Hepatocyte (in vitro differentiated cells): ENCODE measurements around the gene CUX1. TPM values are rescaled to one million over a fixed set of nuclear protein-coding genes. Genes with fewer than 3 reads are reported as not detected.

Experiments
- DNase-seq: peaks from one replicate; pipeline ENCODE4 v3.0.0-alpha.2; 2016; ENCODE audit warnings: low spot score
- H2AFZ ChIP-seq: fragments of 200-600 bp; sonication (generic); 2 replicates; pipeline ENCODE4 v1.6.0; 2016; ENCODE audit warnings: antibody characterized with exemption, mild to moderate bottlenecking
- H3K27ac ChIP-seq: fragments of 200-600 bp; sonication (generic); 2 replicates; pipeline ENCODE4 v1.5.1; 2016; ENCODE audit warnings: mild to moderate bottlenecking
- H3K27me3 ChIP-seq: fragments of 200-600 bp; sonication (generic); 2 replicates; pipeline ENCODE4 v1.6.1; 2016
- H3K36me3 ChIP-seq: fragments of 200-600 bp; sonication (generic); replicated peaks from 2 replicates; pipeline ENCODE4 v1.5.1; 2016; ENCODE audit warnings: low read depth; ENCODE audit not compliant: insufficient read depth
- H3K4me1 ChIP-seq: fragments of 200-600 bp; sonication (generic); 2 replicates; pipeline ENCODE4 v1.5.1; 2016; ENCODE audit warnings: mild to moderate bottlenecking, moderate library complexity; ENCODE audit not compliant: insufficient read depth
- H3K4me2 ChIP-seq: fragments of 200-600 bp; sonication (generic); 2 replicates; pipeline ENCODE4 v1.6.0; 2016
- H3K4me3 ChIP-seq: fragments of 200-600 bp; sonication (generic); 2 replicates; pipeline ENCODE4 v1.5.1; 2016; ENCODE audit warnings: mild to moderate bottlenecking
- H3K79me2 ChIP-seq: fragments of 200-600 bp; sonication (generic); 2 replicates; pipeline ENCODE4 v1.6.0; 2017; ENCODE audit warnings: mild to moderate bottlenecking
- H3K9me2 ChIP-seq: fragments of 200-600 bp; sonication (generic); replicated peaks from 2 replicates; pipeline ENCODE4 v1.6.0; 2017; ENCODE audit warnings: mild to moderate bottlenecking; ENCODE audit not compliant: insufficient read depth
- H3K9me3 ChIP-seq: fragments of 200-600 bp; sonication (generic); 2 replicates; pipeline ENCODE4 v1.5.1; 2016; ENCODE audit warnings: low read depth, mild to moderate bottlenecking
- H4K20me1 ChIP-seq: fragments of 200-600 bp; sonication (generic); 2 replicates; pipeline ENCODE4 v1.6.0; 2016; ENCODE audit warnings: mild to moderate bottlenecking; ENCODE audit not compliant: insufficient read depth, poor library complexity, severe bottlenecking
- EZH2 ChIP-seq: fragments of 200-600 bp; sonication (generic); IDR thresholded peaks from 2 replicates; pipeline ENCODE4 v1.6.1; 2016; ENCODE audit warnings: antibody characterized with exemption, mild to moderate bottlenecking, borderline replicate concordance
- EZH2phosphoT487 ChIP-seq: fragments of 200-600 bp; sonication (generic); IDR thresholded peaks from one replicate; pipeline ENCODE4 v1.6.1; 2018; ENCODE audit warnings: antibody characterized with exemption, mild to moderate bottlenecking, low read depth, moderate library complexity; ENCODE audit not compliant: unreplicated experiment, severe bottlenecking
- WGBS: methylation state at CpG from one replicate; pipeline ENCODE4 v1.1.6; 2016; ENCODE audit warnings: low lambda C conversion rate; ENCODE audit errors: missing lambda C conversion rate; 5-methylcytosine and 5-hydroxymethylcytosine counted together
- polyA plus RNA-seq: library from polyadenylated mRNA; unstranded; fragments of >200 nt; fragmentation: Nextera tagmentation; extraction: Ambion mirVana; gene quantifications from 2 replicates; pipeline ENCODE4 v1.2.1, GENCODE V29; 2016
- total RNA-seq: library from RNA; depleted of rRNA; stranded (reverse); fragments of >200 nt; gene quantifications from 2 replicates; pipeline ENCODE4 v1.2.3, GENCODE V29; 2014
- TF ChIP-seq, protein P1 (sequence below): fragments of 200-600 bp; sonication (generic); IDR thresholded peaks from 2 replicates; pipeline ENCODE4 v1.5.1; 2016; ENCODE audit warnings: antibody characterized with exemption, mild to moderate bottlenecking; ENCODE audit not compliant: poor library complexity

Gene CUX1
- total and polyA plus RNA-seq, 2 experiments from 2014 or later: 60.1 to 76.8 TPM

DNA sequence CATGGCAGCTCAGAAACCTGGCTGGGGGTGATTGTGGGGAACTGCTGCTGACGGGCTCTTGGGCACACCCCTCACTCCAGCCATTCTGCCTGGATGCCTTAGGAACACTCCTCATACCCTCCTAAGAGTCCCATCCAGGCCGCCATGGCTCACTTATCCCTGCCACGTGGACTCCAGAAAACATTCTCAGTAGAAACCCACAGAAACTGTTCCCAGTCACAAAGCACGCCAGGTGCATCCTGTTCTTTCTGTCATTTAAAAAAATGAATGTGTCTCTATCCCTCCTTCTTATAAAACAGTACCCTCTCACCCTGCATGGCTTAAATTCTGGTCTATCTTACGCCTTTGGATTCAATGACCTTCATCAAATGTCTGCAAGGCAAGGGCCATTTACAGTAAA is 177.7 kb downstream of the CUX1 start:
- no peaks in the 10 kb centered on the region for H3K4me1 ChIP-seq
- no peak overlapping the region for H3K4me2 ChIP-seq
- H3K36me3 ChIP-seq: no peaks in the 10 kb centered on the region
- 95% methylated on average over 5 of the region's 5 CpGs for WGBS
- no peaks in the 10 kb centered on the region for H3K27me3 ChIP-seq
- TF ChIP-seq EZH2phosphoT487: no peak
- TF ChIP-seq EZH2: no peak
- TF ChIP-seq, protein P1, sequence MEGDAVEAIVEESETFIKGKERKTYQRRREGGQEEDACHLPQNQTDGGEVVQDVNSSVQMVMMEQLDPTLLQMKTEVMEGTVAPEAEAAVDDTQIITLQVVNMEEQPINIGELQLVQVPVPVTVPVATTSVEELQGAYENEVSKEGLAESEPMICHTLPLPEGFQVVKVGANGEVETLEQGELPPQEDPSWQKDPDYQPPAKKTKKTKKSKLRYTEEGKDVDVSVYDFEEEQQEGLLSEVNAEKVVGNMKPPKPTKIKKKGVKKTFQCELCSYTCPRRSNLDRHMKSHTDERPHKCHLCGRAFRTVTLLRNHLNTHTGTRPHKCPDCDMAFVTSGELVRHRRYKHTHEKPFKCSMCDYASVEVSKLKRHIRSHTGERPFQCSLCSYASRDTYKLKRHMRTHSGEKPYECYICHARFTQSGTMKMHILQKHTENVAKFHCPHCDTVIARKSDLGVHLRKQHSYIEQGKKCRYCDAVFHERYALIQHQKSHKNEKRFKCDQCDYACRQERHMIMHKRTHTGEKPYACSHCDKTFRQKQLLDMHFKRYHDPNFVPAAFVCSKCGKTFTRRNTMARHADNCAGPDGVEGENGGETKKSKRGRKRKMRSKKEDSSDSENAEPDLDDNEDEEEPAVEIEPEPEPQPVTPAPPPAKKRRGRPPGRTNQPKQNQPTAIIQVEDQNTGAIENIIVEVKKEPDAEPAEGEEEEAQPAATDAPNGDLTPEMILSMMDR: no peak
- DNase-seq: no peak
- no peaks in the 10 kb centered on the region for H3K9me2 ChIP-seq
- no peaks in the 10 kb centered on the region for H3K9me3 ChIP-seq
- H3K27ac ChIP-seq: no peak overlapping the region
- peaks cover 74% of the 10 kb centered on the region for H3K79me2 ChIP-seq
- no peak overlapping the region for H3K4me3 ChIP-seq
- H2AFZ ChIP-seq: no peak overlapping the region
- H4K20me1 ChIP-seq: peaks cover 19% of the 10 kb centered on the region

GRCh38 chr7:101996131-101996691 is 178.8 kb downstream of the CUX1 start:
- H3K27me3 ChIP-seq: no peaks in the 10 kb centered on the region
- no peaks in the 10 kb centered on the region for H3K4me1 ChIP-seq
- no peak for DNase-seq
- no peak overlapping the region for H3K4me2 ChIP-seq
- H3K4me3 ChIP-seq: no peak overlapping the region
- TF ChIP-seq, protein P1: no peak
- no peak for TF ChIP-seq EZH2
- TF ChIP-seq EZH2phosphoT487: no peak
- peaks cover 30% of the 10 kb centered on the region for H4K20me1 ChIP-seq
- H3K9me2 ChIP-seq: no peaks in the 10 kb centered on the region
- no peak overlapping the region for H2AFZ ChIP-seq
- H3K9me3 ChIP-seq: no peaks in the 10 kb centered on the region
- H3K79me2 ChIP-seq: peaks cover 75% of the 10 kb centered on the region
- WGBS: 86% methylated on average over 10 of the region's 10 CpGs
- H3K27ac ChIP-seq: no peak overlapping the region
- no peaks in the 10 kb centered on the region for H3K36me3 ChIP-seq

GRCh38 chr7:101996876-101997275 is 179.4 kb downstream of the CUX1 start:
- Histone ChIP-seq H3K4me2 (no peak overlapping the region), H3K9me2 (no peaks in the 10 kb centered on the region), H4K20me1 (peaks cover 35% of the 10 kb centered on the region), H3K27me3 (no peaks in the 10 kb centered on the region), H3K4me1 (no peaks in the 10 kb centered on the region), H3K36me3 (no peaks in the 10 kb centered on the region), H3K79me2 (peaks cover 76% of the 10 kb centered on the region), H3K27ac (no peak overlapping the region), H3K9me3 (no peaks in the 10 kb centered on the region), H3K4me3 (no peak overlapping the region), H2AFZ (no peak overlapping the region)
- WGBS: 94% methylated on average over 16 of the region's 16 CpGs
- no peak for TF ChIP-seq EZH2phosphoT487
- TF ChIP-seq EZH2: no peak
- TF ChIP-seq, protein P1: no peak
- no peak for DNase-seq
